Esophagus (tissue), 2 donors: ENCODE measurements around the gene FLRT2. TPM values are rescaled to one million over a fixed set of nuclear protein-coding genes. Genes with fewer than 3 reads are reported as not detected.
A peak's percentile ranks its signal among the peaks of the same experiment; 100 is the strongest.

ENCODE experiments used
- H3K27ac ChIP-seq, 2 donors: one replicate each; pipeline ENCODE4 v1.5.1; 2013; ENCODE audit warnings: low read depth in 2 of 2, mild to moderate bottlenecking in 2 of 2, inconsistent platforms in 1 of 2, low read length in 1 of 2, moderate library complexity in 1 of 2
- H3K27me3 ChIP-seq, 2 donors: one replicate each; pipeline ENCODE4 v1.6.1; 2013; ENCODE audit warnings: low read length in 2 of 2, control low read depth in 1 of 2, mild to moderate bottlenecking in 1 of 2; ENCODE audit not compliant: insufficient read depth in 2 of 2, control insufficient read depth in 1 of 2
- H3K36me3 ChIP-seq, 2 donors: one replicate each; pipeline ENCODE4 v1.6.1; 2013; ENCODE audit warnings: low read length in 1 of 2; ENCODE audit not compliant: control insufficient read depth in 2 of 2, insufficient read depth in 2 of 2
- H3K4me1 ChIP-seq, 2 donors: one replicate each; pipeline ENCODE4 v1.6.1; 2013; ENCODE audit warnings: low read length in 1 of 2; ENCODE audit not compliant: control insufficient read depth in 2 of 2, insufficient read depth in 2 of 2
- H3K4me3 ChIP-seq, 2 donors: one replicate each; pipeline ENCODE4 v1.5.1; 2013; ENCODE audit warnings: low read length in 2 of 2, mild to moderate bottlenecking in 2 of 2, low read depth in 1 of 2, moderate library complexity in 1 of 2
- H3K9me3 ChIP-seq, 2 donors: one replicate each; pipeline ENCODE4 v1.6.1; 2013; ENCODE audit warnings: mild to moderate bottlenecking in 2 of 2, low read depth in 1 of 2, low read length in 1 of 2, moderate library complexity in 1 of 2; ENCODE audit not compliant: control insufficient read depth in 2 of 2, insufficient read depth in 1 of 2
- WGBS, 2 donors: extraction: QIAGEN DNeasy Blood & Tissue Kit; methylation state at CpG; one replicate each; pipeline ENCODE4 v1.1.7; 2013; 5-methylcytosine and 5-hydroxymethylcytosine counted together
- polyA plus RNA-seq, 2 donors: library from polyadenylated mRNA; stranded (reverse); fragments of 200-250 nt; gene quantifications; one replicate each; pipeline ENCODE4 v1.2.3, GENCODE V29; 2013
- donor health status: healthy with polysubstance abuse.
- donor health status: Bipolar disorder and iron deficiency.

The FLRT2 gene, protein sequence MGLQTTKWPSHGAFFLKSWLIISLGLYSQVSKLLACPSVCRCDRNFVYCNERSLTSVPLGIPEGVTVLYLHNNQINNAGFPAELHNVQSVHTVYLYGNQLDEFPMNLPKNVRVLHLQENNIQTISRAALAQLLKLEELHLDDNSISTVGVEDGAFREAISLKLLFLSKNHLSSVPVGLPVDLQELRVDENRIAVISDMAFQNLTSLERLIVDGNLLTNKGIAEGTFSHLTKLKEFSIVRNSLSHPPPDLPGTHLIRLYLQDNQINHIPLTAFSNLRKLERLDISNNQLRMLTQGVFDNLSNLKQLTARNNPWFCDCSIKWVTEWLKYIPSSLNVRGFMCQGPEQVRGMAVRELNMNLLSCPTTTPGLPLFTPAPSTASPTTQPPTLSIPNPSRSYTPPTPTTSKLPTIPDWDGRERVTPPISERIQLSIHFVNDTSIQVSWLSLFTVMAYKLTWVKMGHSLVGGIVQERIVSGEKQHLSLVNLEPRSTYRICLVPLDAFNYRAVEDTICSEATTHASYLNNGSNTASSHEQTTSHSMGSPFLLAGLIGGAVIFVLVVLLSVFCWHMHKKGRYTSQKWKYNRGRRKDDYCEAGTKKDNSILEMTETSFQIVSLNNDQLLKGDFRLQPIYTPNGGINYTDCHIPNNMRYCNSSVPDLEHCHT
- polyA plus RNA-seq: 1 to 10 TPM in 1 of 2 donors, under 1 TPM in 1; 0.98 to 2.1 TPM

DNA sequence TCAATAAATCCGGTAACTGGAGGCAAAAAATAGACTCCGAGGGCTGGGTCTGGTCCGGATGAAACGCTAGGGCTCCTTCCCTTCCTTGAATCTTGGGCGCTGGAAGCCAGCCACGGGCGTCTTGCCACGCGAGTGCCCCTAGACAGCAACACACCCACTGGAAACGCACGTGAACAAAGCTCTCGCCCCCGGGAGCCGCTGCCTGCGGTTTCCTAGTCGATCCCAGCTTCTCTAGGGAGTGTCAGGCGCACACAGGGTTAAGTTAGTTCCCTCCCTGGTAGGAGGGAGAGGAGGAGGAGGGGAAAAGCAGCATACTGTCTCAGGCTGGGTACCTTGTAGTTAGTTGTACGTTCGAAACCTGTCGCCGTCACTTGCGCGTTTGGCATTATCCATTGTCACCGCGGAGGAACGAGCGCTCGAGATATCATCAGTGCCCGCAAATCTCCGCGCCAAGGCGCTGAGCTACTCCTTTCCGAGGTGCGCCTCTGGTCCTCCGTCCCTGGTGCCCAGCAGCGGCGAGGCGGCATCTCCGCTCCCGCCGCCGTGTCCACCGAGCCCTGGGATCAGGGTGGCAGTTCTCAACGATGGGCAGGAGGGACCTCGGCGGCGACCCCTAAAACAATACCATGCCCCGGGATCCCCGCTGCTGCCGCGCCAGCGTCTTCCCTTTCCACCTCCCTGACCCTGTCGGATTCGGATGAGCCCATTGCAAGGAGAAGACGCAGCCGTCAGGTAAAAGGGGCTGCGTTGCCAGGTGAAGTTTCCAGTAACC lies at the start of gene FLRT2:
Gene FLRT2 (plus strand): TSS at position 342 of the 772 bp plus-strand sequence. CDS start 91,371 bp downstream, outside the sequence.
- Histone ChIP-seq H3K36me3 (no peaks in the 10 kb centered on the region), H3K27me3 (peaks cover 6 to 13% of the 10 kb centered on the region in 2 donors), H3K9me3 (no peaks in the 10 kb centered on the region), H3K4me1 (peaks cover 10 to 18% of the 10 kb centered on the region in 2 donors), H3K27ac (peak within 1 kb of the TSS; percentile 62 to 77), H3K4me3 (peak within 1 kb of the TSS; percentile 54 to 65)
- WGBS, 2 donors: 2 to 3% methylated on average over 56 to 57 of the region's 57 CpGs

DNA sequence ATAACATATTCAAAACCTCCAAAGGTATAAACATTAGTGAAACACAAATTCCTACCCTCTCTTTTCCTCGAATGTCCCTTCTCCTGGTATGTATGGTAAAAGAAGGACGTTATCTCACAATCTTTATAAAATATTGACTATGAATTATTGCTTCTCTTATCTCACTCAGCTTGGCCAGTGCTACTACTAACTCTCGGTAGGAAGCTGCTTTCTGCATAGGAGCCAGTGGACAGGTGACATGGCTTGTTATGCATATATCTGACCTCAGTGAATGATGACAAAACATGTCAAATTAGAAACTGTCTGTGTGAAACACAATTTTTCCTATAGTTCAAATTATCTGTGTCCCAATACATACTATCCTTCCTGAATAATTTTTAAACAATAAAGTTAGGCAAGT lies 48.5 kb upstream of the FLRT2 start:
- H3K27me3 ChIP-seq: no peaks in the 10 kb centered on the region
- no peaks in the 10 kb centered on the region for H3K9me3 ChIP-seq
- H3K27ac ChIP-seq: no peak overlapping the region
- 65 to 84% methylated on average over 3 of the region's 3 CpGs for WGBS, 2 donors
- H3K4me3 ChIP-seq: no peak overlapping the region
- H3K36me3 ChIP-seq: no peaks in the 10 kb centered on the region
- H3K4me1 ChIP-seq: no peaks in the 10 kb centered on the region

DNA sequence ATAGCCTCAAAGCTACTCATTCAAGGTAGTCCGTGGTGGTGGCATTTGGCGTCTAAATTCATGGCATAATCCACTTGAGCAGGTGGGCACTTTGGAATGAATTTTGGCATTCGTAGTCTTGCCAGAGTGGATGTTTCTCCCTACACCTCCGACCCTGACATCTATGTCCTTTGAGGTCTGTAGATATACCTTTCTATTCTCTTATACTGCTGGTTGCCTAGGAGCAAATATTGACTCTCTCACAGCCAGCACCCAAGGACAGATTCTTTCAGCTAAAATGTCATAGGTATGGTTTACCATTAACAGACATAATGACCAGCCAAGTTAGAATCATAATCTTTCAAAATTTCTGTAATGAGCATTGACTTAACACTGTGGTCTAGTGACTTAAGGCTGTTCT lies 47.4 kb upstream of the FLRT2 start:
- WGBS, 2 donors: 68 to 94% methylated on average over 4 of the region's 4 CpGs
- Histone ChIP-seq H3K4me1 (no peaks in the 10 kb centered on the region), H3K9me3 (no peaks in the 10 kb centered on the region), H3K27ac (no peak overlapping the region), H3K36me3 (no peaks in the 10 kb centered on the region), H3K4me3 (no peak overlapping the region), H3K27me3 (no peaks in the 10 kb centered on the region)

DNA sequence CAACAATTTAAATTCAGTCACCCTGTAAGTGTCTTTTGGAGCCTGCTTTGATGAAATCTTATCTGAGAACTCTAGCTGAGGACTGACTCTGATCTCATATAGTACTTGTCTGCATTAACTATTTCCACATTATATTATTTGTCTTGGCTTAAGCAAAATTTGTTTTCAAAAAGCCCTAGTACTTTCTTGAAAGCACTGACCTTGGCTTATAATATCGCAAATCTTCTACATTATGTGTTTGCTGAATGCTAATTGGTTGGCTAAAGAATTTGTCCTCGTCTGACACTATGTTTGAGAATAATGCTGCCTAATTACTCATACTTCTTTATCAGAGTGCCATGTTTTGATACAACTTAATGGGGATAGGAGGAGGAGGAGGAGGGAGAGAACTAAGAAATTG lies 46.9 kb upstream of the FLRT2 start:
- Histone ChIP-seq H3K4me3 (no peak overlapping the region), H3K9me3 (no peaks in the 10 kb centered on the region), H3K27me3 (no peaks in the 10 kb centered on the region), H3K36me3 (no peaks in the 10 kb centered on the region), H3K27ac (no peak overlapping the region), H3K4me1 (no peaks in the 10 kb centered on the region)
- 25 to 26% methylated on average over 2 of the region's 2 CpGs for WGBS, 2 donors

DNA sequence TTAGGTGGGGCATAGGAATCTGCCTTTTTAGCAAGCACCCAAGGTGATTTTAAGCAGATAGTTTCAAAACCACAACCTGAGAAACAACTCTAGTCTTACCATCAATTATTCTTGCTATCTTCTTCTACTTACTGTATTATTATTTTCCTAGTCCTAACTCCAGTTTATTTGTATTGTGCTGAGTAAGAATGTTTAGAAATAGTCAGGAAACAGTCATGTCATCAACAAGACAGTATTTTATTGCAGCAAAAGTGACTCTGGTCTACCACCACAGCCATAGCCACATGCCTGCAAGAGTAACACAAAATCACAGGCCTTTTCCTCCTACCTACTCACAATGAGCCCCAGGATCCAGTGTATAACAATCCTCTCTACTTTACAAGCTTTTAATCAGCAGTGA lies 46.3 kb upstream of the FLRT2 start:
- H3K4me1 ChIP-seq: no peaks in the 10 kb centered on the region
- H3K9me3 ChIP-seq: no peaks in the 10 kb centered on the region
- H3K27me3 ChIP-seq: no peaks in the 10 kb centered on the region
- no peaks in the 10 kb centered on the region for H3K36me3 ChIP-seq
- H3K27ac ChIP-seq: no peak overlapping the region
- no peak overlapping the region for H3K4me3 ChIP-seq

DNA sequence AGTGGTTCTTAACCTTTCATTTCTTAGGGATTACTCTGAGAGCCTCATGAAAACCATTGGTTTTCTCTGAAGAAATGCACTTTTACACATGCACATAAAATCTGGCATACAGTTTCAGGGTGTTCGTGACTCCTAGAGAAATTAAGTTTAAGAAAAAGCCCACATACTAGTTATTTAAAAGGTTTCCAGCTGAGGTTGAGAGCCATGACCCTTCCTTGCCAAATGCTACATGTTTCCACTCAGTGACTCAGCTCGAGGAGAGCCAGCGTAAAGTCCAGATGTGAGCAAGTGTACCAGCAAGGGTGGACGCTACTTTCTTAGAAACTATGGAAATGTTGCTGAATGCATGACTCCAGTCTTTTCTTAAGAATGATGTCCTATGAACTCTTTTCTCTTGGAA lies 42.7 kb upstream of the FLRT2 start:
- peaks cover 0 to 2% of the 10 kb centered on the region in 2 donors for H3K9me3 ChIP-seq
- H3K27me3 ChIP-seq: no peaks in the 10 kb centered on the region
- H3K27ac ChIP-seq: no peak overlapping the region
- WGBS, 2 donors: 84 to 90% methylated on average over 4 of the region's 4 CpGs
- no peaks in the 10 kb centered on the region for H3K4me1 ChIP-seq
- H3K36me3 ChIP-seq: no peaks in the 10 kb centered on the region
- no peak overlapping the region for H3K4me3 ChIP-seq

DNA sequence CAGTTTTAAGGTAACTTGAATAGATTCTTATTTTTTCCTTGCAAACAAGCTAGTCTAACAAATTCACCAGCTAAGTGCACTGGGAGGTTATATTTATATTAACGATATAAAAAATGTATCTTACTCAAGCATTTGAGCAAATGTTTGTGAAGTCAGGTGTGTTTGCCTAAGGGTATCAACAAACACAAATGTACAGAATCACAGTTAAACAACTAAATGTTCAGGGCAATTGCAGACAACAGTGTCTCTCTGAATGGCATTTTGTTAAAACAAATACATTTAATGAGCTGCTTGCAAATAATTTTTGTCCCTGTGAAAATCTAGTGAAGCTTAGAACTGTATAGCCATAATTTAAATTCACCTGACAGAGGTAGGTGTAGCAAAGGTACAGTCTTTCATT lies 28.2 kb upstream of the FLRT2 start:
- H3K27ac ChIP-seq: no peak overlapping the region
- no peaks in the 10 kb centered on the region for H3K4me1 ChIP-seq
- no peaks in the 10 kb centered on the region for H3K27me3 ChIP-seq
- H3K9me3 ChIP-seq: no peaks in the 10 kb centered on the region
- H3K36me3 ChIP-seq: no peaks in the 10 kb centered on the region
- no peak overlapping the region for H3K4me3 ChIP-seq
- 60 to 63% methylated on average over 1 of the region's 1 CpG for WGBS, 2 donors

DNA sequence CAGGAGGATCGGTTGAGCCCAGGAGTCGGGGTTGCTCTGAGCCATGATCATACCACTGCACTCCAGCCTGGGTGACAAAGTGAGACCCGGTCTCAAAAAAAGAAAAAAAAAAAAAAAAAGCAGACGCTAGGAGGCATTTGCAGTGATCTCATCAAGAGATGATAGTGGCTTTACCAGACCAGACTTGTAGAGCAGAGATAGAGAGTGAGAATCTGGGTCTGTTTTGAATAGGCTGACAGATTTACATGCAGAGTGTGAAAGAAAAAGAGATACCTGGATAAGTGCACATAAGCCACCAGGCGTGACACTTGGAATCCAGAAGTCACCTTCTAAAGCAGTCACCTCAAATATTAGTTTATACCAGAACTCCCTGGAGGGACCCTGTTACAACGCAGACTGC lies 21.1 kb upstream of the FLRT2 start:
- no peak overlapping the region for H3K4me3 ChIP-seq
- WGBS, 2 donors: 88 to 90% methylated on average over 6 of the region's 6 CpGs

DNA sequence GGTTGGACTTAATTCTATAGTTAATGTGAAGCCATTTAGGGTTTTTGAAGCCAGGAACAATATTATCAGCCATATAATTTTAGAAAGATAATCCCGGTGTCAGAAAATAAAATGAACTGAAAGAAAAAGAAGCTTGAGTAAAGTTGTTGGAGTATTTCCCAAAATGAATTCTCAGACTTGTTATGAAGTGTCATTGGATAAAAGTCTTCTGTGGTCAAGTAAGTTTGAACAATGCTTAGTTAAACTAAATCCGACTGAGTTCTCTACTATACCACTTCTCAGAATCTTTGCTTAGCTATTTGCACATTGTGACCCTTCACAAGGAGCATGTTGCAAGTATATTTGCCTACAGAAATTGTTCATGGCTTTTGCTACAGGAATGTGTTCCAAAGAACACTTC lies 17.5 kb upstream of the FLRT2 start:
- Histone ChIP-seq H3K27ac (no peak overlapping the region), H3K36me3 (no peaks in the 10 kb centered on the region), H3K4me1 (no peaks in the 10 kb centered on the region), H3K9me3 (no peaks in the 10 kb centered on the region), H3K4me3 (no peak overlapping the region), H3K27me3 (no peaks in the 10 kb centered on the region)
- 59 to 74% methylated on average over 2 of the region's 2 CpGs for WGBS, 2 donors

More for the DNA sequence above, 21.1 kb upstream of the FLRT2 start:
- Histone ChIP-seq H3K36me3 (no peaks in the 10 kb centered on the region), H3K27me3 (no peaks in the 10 kb centered on the region), H3K4me1 (no peaks in the 10 kb centered on the region), H3K27ac (no peak overlapping the region), H3K9me3 (no peaks in the 10 kb centered on the region)
